Tibial nerve (tissue), 4 donors: ENCODE results near the gene BCHE. TPM values are rescaled to one million over a fixed set of nuclear protein-coding genes. Genes with fewer than 3 reads are reported as not detected.

Source experiments
- DNase-seq, 2 donors: peaks; one replicate each; pipeline ENCODE4 v3.0.0-alpha.2; 2019; ENCODE audit warnings: low spot score in 2 of 2
- H3K27ac ChIP-seq, 4 donors: fragments of 200-600 bp; sonication (generic) in 3 of 4; one replicate each; pipeline ENCODE4 v1.5.1; 2017 to 2019; ENCODE audit warnings: mild to moderate bottlenecking in 1 of 4
- H3K27me3 ChIP-seq, 2 donors: fragments of 200-600 bp; sonication (generic) in 1 of 2; one replicate each; pipeline versions ENCODE4 v1.5.1 to v1.6.0; 2017 to 2019
- H3K36me3 ChIP-seq, 3 donors: fragments of 200-600 bp; sonication (generic); one replicate each; pipeline ENCODE4 v1.5.1; 2018 to 2019
- H3K4me1 ChIP-seq, 4 donors: fragments of 200-600 bp; sonication (generic) in 3 of 4; one replicate each; pipeline ENCODE4 v1.5.1; 2017 to 2019
- H3K4me3 ChIP-seq, 4 donors: fragments of 200-600 bp; sonication (generic) in 3 of 4; one replicate each; pipeline ENCODE4 v1.5.1; 2017 to 2019; ENCODE audit warnings: mild to moderate bottlenecking in 1 of 4, moderate library complexity in 1 of 4
- H3K9me3 ChIP-seq, 4 donors: fragments of 200-600 bp; sonication (generic) in 3 of 4; one replicate each; pipeline ENCODE4 v1.5.1; 2017 to 2019
- EP300 ChIP-seq, 2 donors: sonication (generic); formaldehyde crosslinking; IDR thresholded peaks; one replicate each; pipeline ENCODE4 v1.6.1; 2017; ENCODE audit warnings: antibody characterized with exemption in 2 of 2, mild to moderate bottlenecking in 1 of 2
- POLR2A ChIP-seq, 2 donors: fragments of 450-650 bp; IDR thresholded peaks; one replicate each; pipeline ENCODE4 v1.6.1; 2017; ENCODE audit warnings: antibody characterized with exemption in 2 of 2, mild to moderate bottlenecking in 2 of 2, moderate library complexity in 2 of 2
- WGBS, 2 donors: methylation state at CpG; one replicate each; pipeline ENCODE4 v1.1.5; 2018; 5-methylcytosine and 5-hydroxymethylcytosine counted together
- total RNA-seq, 4 donors: library from RNA; depleted of rRNA; stranded (reverse); fragments of >200 nt; gene quantifications; one replicate each; pipeline ENCODE4 v1.1.0, GENCODE V29; 2016
- TF ChIP-seq, protein P1 (sequence below), 5 experiments: fragments of 200-600 bp in 3 of 5; fragments of 450-650 bp in 2 of 5; sonication (generic) in 3 of 5; IDR thresholded peaks; one replicate each; pipeline ENCODE4 v1.5.1; 2016 to 2019; ENCODE audit warnings: antibody characterized with exemption in 5 of 5, mild to moderate bottlenecking in 3 of 5, moderate library complexity in 2 of 5

The BCHE gene
- total RNA-seq, 4 donors from 2014 or later, result 0.30 to 1.3 (median 0.98) TPM; not detected in 1

DNA sequence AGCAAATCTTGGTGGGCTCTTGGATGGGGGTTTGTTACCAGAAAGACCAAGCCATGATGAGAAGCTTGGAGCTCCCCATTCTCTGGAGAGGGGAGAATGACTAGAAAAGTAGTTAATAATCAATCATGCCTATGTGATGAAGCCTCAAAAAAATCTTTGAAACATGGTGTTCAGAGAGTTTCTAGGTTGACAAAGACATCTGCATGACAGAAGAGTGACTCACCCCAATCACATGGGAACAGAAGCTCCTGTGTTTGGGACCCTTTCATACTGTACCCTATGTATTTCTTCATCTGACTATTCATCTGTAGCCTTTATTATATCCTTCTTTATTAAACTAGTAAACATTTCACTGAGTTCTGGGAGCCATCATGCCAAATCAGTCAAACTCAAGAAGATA lies 87.4 kb downstream of the BCHE start:
- DNase-seq, result no peak
- Histone ChIP-seq H3K27me3 (no peaks in the 10 kb centered on the region), H3K9me3 (no peaks in the 10 kb centered on the region), H3K4me1 (no peaks in the 10 kb centered on the region), H3K27ac (no peak overlapping the region), H3K4me3 (no peak overlapping the region), H3K36me3 (no peaks in the 10 kb centered on the region)
- TF ChIP-seq EP300 (IDR thresholded peaks at IDR 0.05) (no peak), POLR2A (IDR thresholded peaks at IDR 0.05) (no peak)
- TF ChIP-seq, protein P1, sequence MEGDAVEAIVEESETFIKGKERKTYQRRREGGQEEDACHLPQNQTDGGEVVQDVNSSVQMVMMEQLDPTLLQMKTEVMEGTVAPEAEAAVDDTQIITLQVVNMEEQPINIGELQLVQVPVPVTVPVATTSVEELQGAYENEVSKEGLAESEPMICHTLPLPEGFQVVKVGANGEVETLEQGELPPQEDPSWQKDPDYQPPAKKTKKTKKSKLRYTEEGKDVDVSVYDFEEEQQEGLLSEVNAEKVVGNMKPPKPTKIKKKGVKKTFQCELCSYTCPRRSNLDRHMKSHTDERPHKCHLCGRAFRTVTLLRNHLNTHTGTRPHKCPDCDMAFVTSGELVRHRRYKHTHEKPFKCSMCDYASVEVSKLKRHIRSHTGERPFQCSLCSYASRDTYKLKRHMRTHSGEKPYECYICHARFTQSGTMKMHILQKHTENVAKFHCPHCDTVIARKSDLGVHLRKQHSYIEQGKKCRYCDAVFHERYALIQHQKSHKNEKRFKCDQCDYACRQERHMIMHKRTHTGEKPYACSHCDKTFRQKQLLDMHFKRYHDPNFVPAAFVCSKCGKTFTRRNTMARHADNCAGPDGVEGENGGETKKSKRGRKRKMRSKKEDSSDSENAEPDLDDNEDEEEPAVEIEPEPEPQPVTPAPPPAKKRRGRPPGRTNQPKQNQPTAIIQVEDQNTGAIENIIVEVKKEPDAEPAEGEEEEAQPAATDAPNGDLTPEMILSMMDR (IDR thresholded peaks at IDR 0.05), result no peak

DNA sequence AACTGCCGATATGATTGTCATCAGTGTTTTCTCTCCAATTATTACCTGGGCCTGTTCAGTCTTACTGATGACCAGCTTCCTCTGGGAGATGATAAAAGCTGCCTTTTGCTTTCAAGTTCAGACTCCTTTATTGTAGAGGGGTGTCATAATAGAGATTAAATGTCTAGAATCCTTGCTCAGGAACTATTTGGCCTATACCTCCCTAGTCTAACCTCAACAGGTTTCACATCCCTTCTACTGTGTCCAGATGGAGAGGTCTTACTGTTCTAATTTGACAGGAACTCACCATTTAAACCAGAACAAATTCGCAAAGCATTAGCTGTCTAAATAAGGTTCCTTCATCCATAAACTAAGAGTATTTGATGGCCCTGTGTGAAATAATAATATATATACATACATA lies 88.0 kb downstream of the BCHE start:
- no peak for DNase-seq
- no peaks in the 10 kb centered on the region for H3K27me3 ChIP-seq
- no peak overlapping the region for H3K27ac ChIP-seq
- H3K9me3 ChIP-seq, result no peaks in the 10 kb centered on the region
- H3K36me3 ChIP-seq, result no peaks in the 10 kb centered on the region
- H3K4me3 ChIP-seq, result no peak overlapping the region
- no peaks in the 10 kb centered on the region for H3K4me1 ChIP-seq
- WGBS, 2 donors, result 91 to 96% methylated on average over 2 of the region's 2 CpGs
- TF ChIP-seq, protein P1 (IDR thresholded peaks at IDR 0.05), result no peak
- TF ChIP-seq POLR2A (IDR thresholded peaks at IDR 0.05), result no peak
- no peak for TF ChIP-seq EP300 (IDR thresholded peaks at IDR 0.05)

DNA sequence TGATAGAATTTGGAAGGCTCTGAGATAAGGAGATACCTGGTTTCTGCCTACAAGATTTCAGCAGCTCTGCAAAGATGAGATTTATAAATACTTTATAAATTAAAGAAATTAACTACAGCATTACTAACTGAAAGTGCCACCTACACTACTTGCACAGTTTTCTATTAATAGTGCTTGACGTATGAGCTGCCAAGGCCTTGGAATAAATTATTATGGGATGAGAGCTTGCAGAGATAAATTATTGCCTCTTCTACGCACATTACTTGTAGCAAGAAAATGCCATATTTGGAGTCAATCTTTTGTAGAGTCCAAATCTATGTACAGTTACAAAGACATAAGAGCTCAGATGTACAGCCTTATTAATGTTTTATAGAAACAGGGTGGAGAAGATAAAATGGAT lies 89.1 kb downstream of the BCHE start:
- no peaks in the 10 kb centered on the region for H3K4me1 ChIP-seq
- 63 to 85% methylated on average over 2 of the region's 2 CpGs for WGBS, 2 donors
- no peak overlapping the region for H3K27ac ChIP-seq
- DNase-seq, result no peak
- no peaks in the 10 kb centered on the region for H3K9me3 ChIP-seq
- H3K36me3 ChIP-seq, result no peaks in the 10 kb centered on the region
- H3K27me3 ChIP-seq, result no peaks in the 10 kb centered on the region
- no peak overlapping the region for H3K4me3 ChIP-seq
- TF ChIP-seq EP300 (IDR thresholded peaks at IDR 0.05) (no peak), POLR2A (IDR thresholded peaks at IDR 0.05) (no peak)
- TF ChIP-seq, protein P1 (IDR thresholded peaks at IDR 0.05), result no peak

DNA sequence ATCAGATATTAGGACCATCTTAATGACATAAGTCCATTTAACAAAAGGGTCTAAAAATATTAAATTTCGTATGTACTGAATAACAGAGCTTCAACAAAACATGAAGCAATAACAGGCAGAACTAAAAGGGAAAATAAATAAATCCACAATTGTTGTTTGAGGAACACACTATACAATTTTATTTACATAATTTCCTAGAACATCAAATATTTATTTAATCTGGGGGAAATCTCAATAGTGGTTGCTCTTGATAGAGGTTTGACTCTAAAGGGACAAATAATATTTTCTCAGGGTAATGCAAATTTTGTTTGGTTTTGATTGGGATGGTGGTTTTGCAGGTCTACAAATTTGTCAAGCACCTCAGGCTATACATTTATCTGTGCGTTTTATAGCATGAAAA lies 90.3 kb downstream of the BCHE start:
- 58 to 72% methylated on average over 2 of the region's 2 CpGs for WGBS, 2 donors
- no peaks in the 10 kb centered on the region for H3K9me3 ChIP-seq

DNA sequence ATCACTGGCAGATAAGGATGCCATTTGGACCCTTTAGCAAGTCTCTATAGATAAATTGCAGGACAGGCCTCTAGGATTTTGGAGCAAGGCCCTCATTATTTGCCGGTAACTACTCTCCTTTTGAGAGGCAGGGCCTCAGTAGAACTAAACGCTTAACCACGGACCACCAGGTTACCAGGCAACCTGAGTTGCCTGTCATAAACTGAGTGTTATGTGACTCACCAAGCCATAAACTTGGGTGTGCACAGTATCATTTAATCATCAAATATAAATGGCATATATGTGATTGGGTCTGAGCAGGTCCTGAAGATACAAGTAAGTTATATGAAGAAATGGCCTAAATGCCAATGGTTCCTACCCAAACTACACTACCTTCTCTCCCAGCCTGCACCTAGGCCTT lies 93.2 kb downstream of the BCHE start:
- Histone ChIP-seq H3K4me1 (no peaks in the 10 kb centered on the region), H3K27me3 (no peaks in the 10 kb centered on the region), H3K9me3 (no peaks in the 10 kb centered on the region), H3K27ac (no peak overlapping the region), H3K36me3 (no peaks in the 10 kb centered on the region), H3K4me3 (no peak overlapping the region)
- TF ChIP-seq, protein P1 (IDR thresholded peaks at IDR 0.05), result no peak
- TF ChIP-seq POLR2A (IDR thresholded peaks at IDR 0.05), result no peak
- no peak for TF ChIP-seq EP300 (IDR thresholded peaks at IDR 0.05)
- DNase-seq, result no peak
- WGBS, 2 donors, result 83 to 92% methylated on average over 3 of the region's 3 CpGs

More for the DNA sequence above, 90.3 kb downstream of the BCHE start:
- no peak overlapping the region for H3K27ac ChIP-seq
- no peak for DNase-seq
- H3K4me3 ChIP-seq, result no peak overlapping the region
- no peaks in the 10 kb centered on the region for H3K36me3 ChIP-seq
- no peaks in the 10 kb centered on the region for H3K27me3 ChIP-seq
- no peaks in the 10 kb centered on the region for H3K4me1 ChIP-seq
- TF ChIP-seq EP300 (IDR thresholded peaks at IDR 0.05) (no peak), POLR2A (IDR thresholded peaks at IDR 0.05) (no peak)
- TF ChIP-seq, protein P1 (IDR thresholded peaks at IDR 0.05), result no peak
